NB4 (cell line): ENCODE results near the gene HS3ST5.

Experiments used
- DNase-seq: peaks from one replicate; pipeline ENCODE4 v3.0.0; 2010; ENCODE audit warnings: low read depth
- H3K4me3 ChIP-seq: one replicate; pipeline ENCODE4 v1.5.1; 2011; ENCODE audit warnings: mild to moderate bottlenecking, low read depth, low read length, moderate library complexity
- CTCF ChIP-seq: IDR thresholded peaks from one replicate; pipeline ENCODE4 v1.5.1; 2012; ENCODE audit warnings: low read depth, low read length
- MAX ChIP-seq: IDR thresholded peaks from 2 replicates; pipeline ENCODE4 v1.6.1; 2011; ENCODE audit warnings: low read depth, low read length
- MYC ChIP-seq: IDR thresholded peaks from 2 replicates; pipeline ENCODE4 v1.6.1; 2011; ENCODE audit warnings: low read depth, low read length
- POLR2A ChIP-seq: IDR thresholded peaks from 2 replicates; pipeline ENCODE4 v1.6.1; 2011; ENCODE audit warnings: mild to moderate bottlenecking; ENCODE audit not compliant: insufficient read length; ENCODE audit errors: extremely low read depth

HS3ST5 gene

GRCh38 chr6:114375541-114376192 lies 32.8 kb upstream of the HS3ST5 start:
- H3K4me3 ChIP-seq = no peak overlapping the region
- no peak for TF ChIP-seq POLR2A
- no peak for TF ChIP-seq MAX
- TF ChIP-seq MYC = no peak
- no peak for TF ChIP-seq CTCF
- DNase-seq = no peak

GRCh38 chr6:114367315-114367961 lies 24.6 kb upstream of the HS3ST5 start:
- H3K4me3 ChIP-seq = no peak overlapping the region
- no peak for DNase-seq
- no peak for TF ChIP-seq POLR2A
- no peak for TF ChIP-seq CTCF

GRCh38 chr6:114366899-114367298 lies 24.1 kb upstream of the HS3ST5 start:
- TF ChIP-seq CTCF = no peak
- TF ChIP-seq MAX = no peak
- no peak for TF ChIP-seq POLR2A
- no peak for TF ChIP-seq MYC
- H3K4me3 ChIP-seq = no peak overlapping the region
- DNase-seq = no peak

GRCh38 chr6:114364301-114364700 lies 21.5 kb upstream of the HS3ST5 start:
- no peak for TF ChIP-seq POLR2A
- DNase-seq = no peak
- no peak overlapping the region for H3K4me3 ChIP-seq

- TF ChIP-seq CTCF = no peak
- no peak for TF ChIP-seq POLR2A
- no peak for TF ChIP-seq MYC
- TF ChIP-seq MAX = no peak
- H3K4me3 ChIP-seq = no peak overlapping the region
- DNase-seq = no peak
Measured at GRCh38 chr6:114362957-114363356, 20.1 kb upstream of the HS3ST5 start.

- H3K4me3 ChIP-seq = no peak overlapping the region
- no peak for TF ChIP-seq POLR2A
- no peak for TF ChIP-seq MAX
- TF ChIP-seq CTCF = no peak
- TF ChIP-seq MYC = no peak
- DNase-seq = no peak
Measured at GRCh38 chr6:114362396-114362795, 19.6 kb upstream of the HS3ST5 start.
